GM19452 (cell line): ENCODE measurements around the gene MKNK1.

Experiments
- ATAC-seq: cut with Tn5 transposase; IDR thresholded peaks from one replicate; pipeline ENCODE4 v1.9.1; 2021; ENCODE audit not compliant: unreplicated experiment

The MKNK1 gene

GRCh38 chr1:46544561-46545240, 59.4 kb downstream of the MKNK1 start:
- no peak for ATAC-seq

DNA sequence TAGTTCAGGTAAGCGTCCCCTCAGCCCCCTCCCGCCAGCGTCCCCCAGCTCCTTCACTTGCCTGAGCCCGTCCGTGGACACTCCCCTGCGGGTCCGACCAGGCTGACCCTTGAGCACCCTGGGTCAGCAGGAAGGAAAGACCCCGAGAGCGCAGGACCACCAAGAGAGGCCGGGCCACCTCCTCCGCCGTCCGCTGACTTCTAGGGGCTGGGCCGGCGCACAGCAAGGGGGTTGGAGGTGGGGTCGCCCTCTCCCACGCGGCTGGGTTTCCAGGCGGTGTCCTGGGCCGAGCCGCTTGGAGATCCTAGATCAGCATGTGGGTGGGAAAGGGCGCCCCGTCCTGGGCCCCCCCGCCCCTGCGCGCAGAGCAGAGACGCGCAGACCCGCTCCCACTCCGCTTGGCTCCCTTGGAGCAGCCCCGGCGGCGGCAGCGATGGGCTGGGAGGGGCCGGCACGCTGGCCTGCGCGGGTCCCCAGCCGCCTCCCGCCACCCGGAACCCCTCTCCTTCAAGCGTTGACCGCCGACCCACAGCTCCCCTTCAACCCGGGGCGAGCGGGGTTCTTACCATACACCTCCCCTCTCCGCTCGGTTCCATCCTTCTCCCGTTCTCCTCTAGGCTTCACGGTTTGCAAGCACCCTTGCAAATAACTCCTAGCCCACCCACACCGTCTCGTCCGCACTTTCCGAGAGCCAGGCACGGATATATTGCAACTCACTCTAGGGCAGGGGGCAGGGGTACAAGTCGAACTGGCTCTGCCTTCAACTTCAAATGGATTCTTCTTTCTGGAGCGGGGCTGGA, 60.1 kb downstream of the MKNK1 start:
- no peak for ATAC-seq

DNA sequence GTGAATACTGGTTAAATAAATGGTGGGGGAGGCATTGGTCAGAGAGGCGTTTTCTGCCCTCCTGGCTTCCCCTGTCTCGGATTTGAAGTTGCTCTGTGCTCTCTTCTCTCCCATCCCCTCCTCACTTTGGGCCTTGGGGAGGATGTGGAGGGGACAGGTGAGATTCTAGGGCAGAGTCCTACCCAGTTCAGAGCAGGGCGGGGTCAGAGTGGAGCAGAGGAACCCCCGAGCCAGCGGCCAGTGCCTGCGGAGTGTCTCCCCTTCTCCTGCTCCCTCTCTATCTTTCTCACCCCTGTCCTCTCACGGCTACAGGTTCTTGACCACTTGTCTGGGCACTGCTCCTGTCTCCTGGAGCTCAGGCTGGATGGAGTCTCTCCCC, 60.7 kb downstream of the MKNK1 start:
- no peak for ATAC-seq

DNA sequence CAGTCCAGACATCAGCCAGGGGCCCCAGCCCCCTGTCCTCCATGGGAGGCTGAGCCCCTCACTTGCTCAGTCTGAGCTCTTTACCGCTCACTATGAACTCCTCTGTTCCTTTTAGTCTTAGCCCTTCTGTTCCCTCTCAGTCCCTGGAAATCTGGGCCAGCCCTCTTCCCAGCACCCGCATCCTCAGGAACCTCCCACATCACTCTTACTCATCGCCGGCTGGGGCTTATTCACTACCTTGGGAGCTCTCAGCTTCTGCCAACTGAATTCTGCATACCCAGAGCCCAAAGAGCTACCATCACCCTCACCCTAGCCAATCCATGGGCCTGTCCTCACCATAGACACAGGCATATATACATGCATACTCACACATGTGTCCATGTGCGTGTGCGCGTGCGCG, 64.1 kb downstream of the MKNK1 start:
- ATAC-seq: no peak

DNA sequence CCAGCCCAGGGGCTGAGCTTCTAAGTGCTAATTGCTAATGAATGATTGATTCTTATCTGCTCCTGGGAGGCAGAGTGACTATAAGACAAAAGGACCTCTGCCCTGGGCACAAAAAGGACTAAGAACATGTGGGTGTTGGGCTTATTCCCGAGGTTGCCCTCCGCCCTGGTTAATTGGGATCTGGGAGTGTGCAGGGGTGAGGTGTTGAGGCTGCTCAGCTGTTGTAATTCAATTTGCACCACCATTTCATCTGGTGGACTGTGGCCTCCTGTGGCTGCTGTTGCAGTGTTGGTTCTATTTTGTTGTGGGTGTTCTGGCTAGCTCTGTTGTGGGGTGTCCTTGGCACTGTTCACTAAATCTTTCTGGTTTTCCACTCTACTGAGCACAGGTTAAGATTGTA, 65.9 kb downstream of the MKNK1 start:
- no peak for ATAC-seq

- no peak for ATAC-seq
Observed at GRCh38 chr1:46537651-46538050, 66.4 kb downstream of the MKNK1 start.

DNA sequence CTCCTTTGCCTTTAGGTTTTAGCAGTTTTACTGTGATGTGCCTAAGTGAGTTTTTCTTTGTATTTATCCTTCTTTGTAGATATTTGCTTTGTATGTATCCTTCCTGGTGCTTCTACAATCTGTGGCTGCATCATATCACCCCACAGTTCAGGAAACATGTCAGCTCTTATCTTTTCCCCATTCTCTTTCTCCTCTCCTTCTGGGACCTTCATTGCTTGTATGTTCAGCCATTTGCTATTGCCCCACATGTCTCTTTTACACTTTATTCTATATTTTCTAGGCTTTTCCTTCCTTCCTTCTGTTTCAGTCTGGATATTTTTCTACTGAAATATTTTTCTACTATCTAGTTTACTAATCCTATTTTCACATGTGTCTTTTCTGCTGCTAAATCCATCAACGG, 67.5 kb downstream of the MKNK1 start:
- no peak for ATAC-seq

DNA sequence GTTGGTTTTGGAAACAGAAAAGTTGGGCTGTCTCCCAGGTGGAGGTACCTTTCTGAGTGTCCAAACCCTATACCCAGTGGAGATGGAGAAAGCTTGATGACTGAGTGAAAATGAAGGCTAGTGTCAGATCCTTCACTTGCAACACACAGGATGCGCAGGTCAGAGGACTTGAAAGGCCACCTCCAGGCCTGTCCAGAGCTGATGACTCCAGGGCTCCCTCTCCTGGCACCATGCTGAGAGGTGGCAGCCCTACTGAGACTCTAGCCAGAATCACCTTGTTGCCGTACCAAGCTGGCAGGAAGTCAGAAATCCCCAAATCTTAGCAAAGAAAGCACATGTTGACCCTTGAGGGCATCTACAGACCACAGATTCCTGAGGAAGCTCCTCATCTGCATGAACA, 69.0 kb downstream of the MKNK1 start:
- no peak for ATAC-seq

DNA sequence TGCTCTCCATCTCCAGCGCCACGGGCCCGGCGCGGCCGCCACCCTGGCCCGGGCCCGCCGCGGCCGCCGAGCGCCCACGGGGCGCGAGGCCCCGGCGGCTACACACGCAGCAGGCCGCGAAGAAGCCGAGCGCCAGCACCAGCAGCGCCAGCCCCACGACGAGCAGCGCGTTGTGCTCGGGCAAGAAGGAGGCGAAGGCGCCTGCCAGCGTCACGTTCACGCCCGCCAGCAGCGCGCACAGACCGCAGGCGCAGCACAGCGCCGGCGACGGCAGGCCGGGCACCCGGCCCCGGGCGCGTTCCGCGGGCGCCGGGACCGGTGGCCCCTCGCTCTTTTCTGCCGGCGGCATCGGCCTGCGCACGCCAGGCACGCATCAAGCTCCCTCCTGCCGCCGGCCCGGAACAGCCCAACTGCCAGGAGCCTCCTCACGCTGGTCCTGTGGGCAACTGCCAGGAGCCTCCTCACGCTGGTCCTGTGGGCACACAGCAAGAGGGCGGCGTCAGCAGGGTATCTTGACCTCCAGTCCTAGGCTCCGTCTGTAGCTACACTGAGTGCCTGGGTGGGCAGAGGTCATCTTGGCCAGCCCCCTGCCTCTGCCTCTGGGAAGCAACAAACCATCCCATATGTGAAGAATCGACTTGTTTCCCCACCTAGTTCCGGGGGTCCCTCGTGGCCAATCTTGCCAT, 70.7 kb downstream of the MKNK1 start:
- ATAC-seq: no peak

GRCh38 chr1:46532498-46533178, 71.4 kb downstream of the MKNK1 start:
- no peak for ATAC-seq

- no peak for ATAC-seq
Observed at GRCh38 chr1:46532095-46532494, 72.0 kb downstream of the MKNK1 start.

DNA sequence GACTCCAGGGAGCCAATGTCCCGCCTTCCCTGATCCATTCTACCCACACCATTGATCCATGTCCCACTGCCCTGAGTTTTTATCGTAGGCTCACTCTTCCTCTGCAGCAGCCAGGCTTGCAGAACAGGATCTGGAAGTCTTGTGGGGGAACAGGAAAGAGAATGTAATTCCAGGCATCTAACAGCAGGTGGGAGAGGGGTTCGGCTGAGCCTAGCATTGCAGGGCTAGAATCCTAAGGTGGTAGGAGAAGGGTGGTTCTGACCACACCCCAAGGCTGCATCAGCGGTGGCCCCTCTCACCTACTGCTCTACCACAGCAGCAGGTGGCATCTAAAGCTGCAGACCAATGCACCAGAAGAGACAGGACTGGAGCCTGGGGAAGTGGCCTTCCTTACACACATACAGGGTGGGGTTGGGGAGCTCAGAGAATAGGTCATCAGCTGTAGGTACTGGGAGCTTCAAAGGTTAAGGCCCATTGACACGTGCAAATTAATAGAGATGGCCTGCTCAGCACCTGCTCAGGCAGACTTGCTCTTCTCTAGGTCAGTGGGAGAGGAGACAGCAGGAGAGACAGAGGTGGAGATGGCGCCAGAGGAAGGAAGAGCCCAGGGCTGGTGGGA, 73.2 kb downstream of the MKNK1 start:
- ATAC-seq: no peak

- no peak for ATAC-seq
Observed at GRCh38 chr1:46530311-46530710, 73.8 kb downstream of the MKNK1 start.

- ATAC-seq: no peak
Observed at GRCh38 chr1:46529031-46529630, 74.9 kb downstream of the MKNK1 start.

GRCh38 chr1:46528297-46528955, 75.6 kb downstream of the MKNK1 start:
- no peak for ATAC-seq

DNA sequence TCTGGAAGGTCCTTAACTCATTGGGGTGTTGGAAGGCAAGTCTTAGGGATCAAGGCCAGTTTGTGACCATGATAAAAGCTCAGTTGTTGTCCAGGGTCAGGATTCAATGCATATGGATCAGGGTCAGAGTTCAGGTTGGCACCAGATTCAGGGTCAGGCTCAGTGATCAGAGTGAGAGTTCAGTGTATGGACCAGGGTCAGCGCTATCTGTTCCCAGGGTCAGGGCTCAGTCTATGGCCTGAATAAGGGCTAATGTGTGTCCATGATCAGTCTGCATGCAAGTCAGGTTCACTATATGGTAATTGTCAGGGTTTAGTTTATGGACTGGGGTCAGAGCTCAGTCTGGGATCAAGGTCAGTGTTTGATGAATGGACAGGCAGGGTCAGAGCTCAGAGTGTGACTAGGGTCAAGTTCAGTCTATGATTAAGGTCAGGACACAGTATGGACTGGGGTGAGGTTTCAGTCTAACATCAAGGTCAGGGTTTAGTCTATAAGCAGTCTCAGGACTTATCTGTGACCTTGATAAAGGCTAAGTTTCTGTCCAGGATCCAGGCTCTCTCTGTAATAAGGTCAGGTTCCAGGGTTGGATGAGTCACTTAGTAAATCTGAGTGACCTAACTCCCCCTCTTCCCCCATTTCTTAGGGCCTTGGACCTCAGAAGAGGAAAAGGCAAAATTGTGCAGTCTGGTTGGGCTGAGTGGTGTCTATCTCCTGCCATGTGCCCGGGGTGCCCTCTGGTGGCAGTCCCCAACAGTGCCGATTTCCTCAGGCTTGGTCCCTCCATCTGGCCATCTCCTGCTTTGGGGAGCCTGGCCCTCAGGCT, 76.4 kb downstream of the MKNK1 start:
- ATAC-seq: peak; percentile 58

DNA sequence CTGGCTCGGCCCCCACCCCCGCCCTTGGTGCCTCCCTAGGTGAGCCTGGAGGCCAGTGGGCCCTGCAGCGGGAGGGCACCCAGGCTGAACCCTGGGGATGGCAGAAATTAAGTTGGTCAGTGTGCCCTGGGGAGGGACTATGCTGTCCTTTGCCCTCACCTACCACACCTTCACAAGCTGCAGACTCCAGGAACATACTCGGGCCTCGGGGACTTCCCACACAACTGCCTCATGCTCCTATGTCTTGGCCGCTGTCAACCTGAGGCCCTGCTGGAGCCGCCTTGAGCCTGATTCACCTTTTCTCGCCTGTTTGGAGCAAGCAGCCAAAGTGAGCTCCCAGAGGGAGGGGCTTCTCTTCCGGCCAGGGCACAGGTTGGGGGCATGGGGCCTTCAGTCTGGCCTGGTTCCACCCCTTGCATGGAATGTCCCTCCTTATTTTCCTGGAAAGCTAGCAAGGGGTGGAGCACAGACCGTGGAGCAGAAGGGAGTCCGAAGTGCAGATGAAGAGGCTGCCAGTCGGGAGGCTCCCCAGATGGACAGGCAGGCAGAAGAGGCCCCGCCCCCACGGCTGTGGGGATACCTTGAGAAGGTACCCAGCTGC, 77.3 kb downstream of the MKNK1 start:
- ATAC-seq: no peak

GRCh38 chr1:46526013-46526690, 77.9 kb downstream of the MKNK1 start:
- ATAC-seq: no peak
